K562 (cell line): Measurements from ENCODE around the gene CAMK2A. TPM values are rescaled to one million over a fixed set of nuclear protein-coding genes. Genes with fewer than 3 reads are reported as not detected.

Experiments used
- ATAC-seq: fragments of 200-7000 bp; cut with Tn5 transposase; 3 replicates; pipeline ENCODE4 v1.9.1; 2020; ENCODE audit warnings: moderate library complexity
- BruUV-seq: library from RNA; stranded (reverse); fragments of 400-500 nt; replicated peaks from 2 replicates; lab custom pipeline; 2021; lab: Mats Ljungman, UMichigan
- CTCF ChIA-PET: fragments of 300-600 bp; formaldehyde crosslinking; extraction: SDS; loops from one replicate; lab custom pipeline; 2021; ENCODE audit warnings: low intra/inter-chr PET ratio; lab: Yijun Ruan, JAX
- POLR2A ChIA-PET: fragments of 300-600, 350-650 bp; sonication (Branson Sonifier 250); formaldehyde crosslinking; extraction: SDS; loops from one replicate; lab custom pipeline; 2021; ENCODE audit warnings: antibody characterized with exemption, inconsistent platforms; lab: Yijun Ruan, JAX
- DNase-seq, 4 experiments: peaks; one replicate each; pipeline versions ENCODE4 v3.0.0 to v3.0.0-alpha.2; 2011 to 2018; ENCODE audit warnings: low spot score in 3 of 4, mixed read lengths in 3 of 4; ENCODE audit errors: extremely low read depth in 1 of 4
- FAIRE-seq: peaks from 2 replicates; lab custom pipeline; 2011; peaks lifted over from hg19 to GRCh38; lab: Jason Lieb, UNC
- H2AFZ ChIP-seq: 2 replicates; pipeline ENCODE4 v1.6.0; 2011; ENCODE audit warnings: low read depth, low read length, control low read depth, inconsistent platforms
- H3K27ac ChIP-seq: fragments of 200-600 bp; 3 replicates; pipeline ENCODE4 v1.8.0; 2011; ENCODE audit warnings: low read depth, mild to moderate bottlenecking, control low read depth, inconsistent platforms, low read length, moderate library complexity, mixed read lengths; ENCODE audit errors: extremely low read depth
- H3K27me3 ChIP-seq, 2 experiments: fragments of 300-600 bp in 1 of 2; 2 replicates in 1 of 2; 3 replicates in 1 of 2; pipeline versions ENCODE4 v1.6.0 to v1.8.0; 2011; ENCODE audit warnings: inconsistent platforms in 2 of 2, low read length in 2 of 2, mild to moderate bottlenecking in 1 of 2, mixed read lengths in 1 of 2, moderate library complexity in 1 of 2; ENCODE audit not compliant: control insufficient read depth in 2 of 2, insufficient read depth in 2 of 2
- H3K36me3 ChIP-seq: fragments of 300-600 bp; 3 replicates; pipeline ENCODE4 v1.8.0; 2011; ENCODE audit warnings: mild to moderate bottlenecking, low read length, inconsistent platforms; ENCODE audit not compliant: control insufficient read depth, insufficient read depth
- H3K4me1 ChIP-seq, 2 experiments: fragments of 200-600 bp in 1 of 2; replicated peaks in 1 of 2; 2 replicates in 1 of 2; 3 replicates in 1 of 2; pipeline versions ENCODE4 v1.5.1 to v1.8.0; 2011; ENCODE audit warnings: inconsistent platforms in 2 of 2, low read length in 2 of 2, mild to moderate bottlenecking in 1 of 2, mixed read lengths in 1 of 2, moderate library complexity in 1 of 2; ENCODE audit not compliant: control insufficient read depth in 2 of 2, insufficient read depth in 2 of 2
- H3K4me2 ChIP-seq: 2 replicates; pipeline ENCODE4 v1.6.1; 2011; ENCODE audit warnings: low read length, control low read depth, inconsistent platforms, mixed read lengths; ENCODE audit not compliant: insufficient read depth
- H3K4me3 ChIP-seq: fragments of 200-600 bp; sonication (generic), shearing (Covaris generic); 2 replicates; pipeline ENCODE4 v1.5.1; 2016; ENCODE audit warnings: control low read depth, inconsistent platforms
- H3K79me2 ChIP-seq: fragments of 200-600 bp; 3 replicates; pipeline ENCODE4 v1.8.0; 2011; ENCODE audit warnings: low read length, inconsistent platforms; ENCODE audit not compliant: control insufficient read depth, insufficient read depth
- H3K9ac ChIP-seq, 2 experiments: 2 replicates each; pipeline versions ENCODE4 v1.6.0 to v1.6.1; 2011; ENCODE audit warnings: low read depth in 2 of 2, low read length in 2 of 2, control low read depth in 1 of 2, inconsistent platforms in 1 of 2, mild to moderate bottlenecking in 1 of 2, mixed read lengths in 1 of 2; ENCODE audit not compliant: insufficient read depth in 1 of 2
- H3K9me1 ChIP-seq: one replicate; pipeline ENCODE4 v1.6.0; 2011; ENCODE audit warnings: inconsistent platforms, mild to moderate bottlenecking, low read length, moderate library complexity; ENCODE audit not compliant: control insufficient read depth, insufficient read depth
- H3K9me3 ChIP-seq: replicated peaks from 2 replicates; pipeline ENCODE4 v1.5.1; 2011; ENCODE audit warnings: low read depth, low read length, inconsistent platforms; ENCODE audit not compliant: control insufficient read depth, insufficient read depth
- H4K20me1 ChIP-seq: replicated peaks from 2 replicates; pipeline ENCODE4 v1.6.1; 2011; ENCODE audit warnings: low read length, inconsistent platforms, mixed read lengths; ENCODE audit not compliant: control insufficient read depth, insufficient read depth
- CHD4 ChIP-seq: fragments of 200-600 bp; sonication (generic); IDR thresholded peaks from 3 replicates; pipeline ENCODE4 v1.6.1; 2012; ENCODE audit warnings: low read depth, mild to moderate bottlenecking, mixed read lengths, low read length, inconsistent platforms; ENCODE audit not compliant: insufficient read depth, insufficient replicate concordance, poor library complexity, severe bottlenecking
- CSDE1 ChIP-seq, 2 experiments: fragments of 450-650 bp; IDR thresholded peaks; 2 replicates each; pipeline ENCODE4 v1.6.1; 2016; ENCODE audit warnings: mild to moderate bottlenecking in 1 of 2
- ERF ChIP-seq: fragments of 450-650 bp; formaldehyde crosslinking; IDR thresholded peaks from 2 replicates; pipeline ENCODE4 v1.4.0; 2020; ENCODE audit warnings: mild to moderate bottlenecking, mixed read lengths
- JUN ChIP-seq, 2 experiments: sonication (generic) in 1 of 2; formaldehyde crosslinking in 1 of 2; IDR thresholded peaks; 2 replicates each; pipeline versions ENCODE4 v1.6.1 to v1.8.0; 2012 to 2022; ENCODE audit warnings: borderline replicate concordance in 2 of 2, mild to moderate bottlenecking in 2 of 2, improper control_type of control experiment in 1 of 2, low read depth in 1 of 2, low read length in 1 of 2, missing genetic modification reagents in 1 of 2
- MYBL2 ChIP-seq, 2 experiments: fragments of 450-650 bp in 1 of 2; sonication (generic) in 1 of 2; formaldehyde crosslinking in 1 of 2; IDR thresholded peaks; 2 replicates each; pipeline versions ENCODE4 v1.6.1 to v1.8.1; 2017 to 2022; ENCODE audit warnings: borderline replicate concordance in 1 of 2, inconsistent platforms in 1 of 2, low read depth in 1 of 2, mild to moderate bottlenecking in 1 of 2, missing genetic modification reagents in 1 of 2, moderate library complexity in 1 of 2
- NR2C1 ChIP-seq, 2 experiments: fragments of 450-650 bp; IDR thresholded peaks; 2 replicates each; pipeline ENCODE4 v1.6.1; 2017; ENCODE audit warnings: mild to moderate bottlenecking in 2 of 2, antibody characterized with exemption in 1 of 2, inconsistent platforms in 1 of 2, missing compliant biosample characterization in 1 of 2, missing genetic modification characterization in 1 of 2
- PCBP2 ChIP-seq: fragments of 200-400 bp; formaldehyde crosslinking; IDR thresholded peaks from 2 replicates; pipeline ENCODE4 v1.6.1; 2018; ENCODE audit warnings: low read length, low read depth, mild to moderate bottlenecking, moderate library complexity; ENCODE audit not compliant: poor library complexity, severe bottlenecking
- RAD21 ChIP-seq, 2 experiments: fragments of 250-450 bp in 1 of 2; fragments of 450-650 bp in 1 of 2; sonication (Bioruptor Pico) in 1 of 2; formaldehyde crosslinking in 1 of 2; IDR thresholded peaks in 1 of 2; conservative IDR thresholded peaks in 1 of 2; 2 replicates each; pipeline versions ENCODE4 v1.4.0 to v1.8.0; 2020 to 2022; ENCODE audit warnings: mild to moderate bottlenecking in 2 of 2, moderate library complexity in 1 of 2
- RBM34 ChIP-seq: fragments of 200-400 bp; formaldehyde crosslinking; IDR thresholded peaks from 2 replicates; pipeline ENCODE4 v1.6.1; 2018; ENCODE audit warnings: low read length, borderline replicate concordance; ENCODE audit not compliant: insufficient read depth
- SOX6 ChIP-seq: fragments of 450-650 bp; IDR thresholded peaks from 2 replicates; pipeline ENCODE4 v1.6.1; 2014; ENCODE audit warnings: mild to moderate bottlenecking
- SRSF9 ChIP-seq: fragments of 200-400 bp; formaldehyde crosslinking; IDR thresholded peaks from 2 replicates; pipeline ENCODE4 v1.6.1; 2017; ENCODE audit warnings: low read depth, low read length, borderline replicate concordance
- WGBS: fragments of 100-300 bp; shearing (Covaris generic); methylation state at CpG from one replicate; pipeline ENCODE4 v1.1.6; 2016; ENCODE audit warnings: low coverage, mixed read lengths; ENCODE audit not compliant: insufficient coverage; ENCODE audit errors: missing lambda C conversion rate; 5-methylcytosine and 5-hydroxymethylcytosine counted together
- in situ Hi-C: fragments of 300-500 bp; cut with MboI; formaldehyde crosslinking; loops from 4 replicates; pipeline ENCODE4 v1.15.0; 2018; ENCODE audit warnings: inconsistent platforms, mixed read lengths
- intact Hi-C: fragments of 100-400 bp; cut with micrococcal nuclease; formaldehyde crosslinking; loops from 2 replicates; pipeline ENCODE4 v1.14.2; 2022
- polyA plus RNA-seq, 8 experiments: library from polyadenylated mRNA; depleted of rRNA in 4 of 8; stranded (reverse) in 5 of 8; unstranded in 3 of 8; fragments of >200 nt; fragmentation: Nextera tagmentation in 2 of 8; fragmentation: Illumina TruSeq in 1 of 8; extraction: Ambion mirVana in 2 of 8; extraction: Trizol in 1 of 8; gene quantifications; 2 replicates each; pipeline versions ENCODE4 v1.2.1 to v1.2.3, GENCODE V29; 2011 to 2014; ENCODE audit warnings: inconsistent platforms in 1 of 8, missing spikeins in 1 of 8
- total RNA-seq, 7 experiments: library from RNA; depleted of rRNA in 6 of 7; stranded (reverse); fragments of >200 nt in 6 of 7; fragmentation: Illumina TruSeq in 2 of 7; extraction: Trizol in 2 of 7; gene quantifications; 2 replicates each; pipeline versions ENCODE4 v1.2.1 to v1.2.3, GENCODE V29; 2011 to 2021; ENCODE audit warnings: low replicate concordance in 1 of 7
- TF ChIP-seq, protein P1 (sequence below): sonication (generic); formaldehyde crosslinking; IDR thresholded peaks from 2 replicates; pipeline ENCODE4 v1.8.0; 2022; ENCODE audit warnings: mild to moderate bottlenecking, missing genetic modification reagents
- TF ChIP-seq, protein P2 (sequence below), 2 experiments: fragments of 450-650 bp in 1 of 2; sonication (generic) in 1 of 2; formaldehyde crosslinking in 1 of 2; IDR thresholded peaks in 1 of 2; conservative IDR thresholded peaks in 1 of 2; 2 replicates each; pipeline versions ENCODE4 v1.6.1 to v1.8.1; 2016 to 2023; ENCODE audit warnings: mild to moderate bottlenecking in 2 of 2, moderate library complexity in 2 of 2, inconsistent platforms in 1 of 2, missing genetic modification reagents in 1 of 2
- TF ChIP-seq, protein P3 (sequence below): fragments of 450-650 bp; IDR thresholded peaks from 2 replicates; pipeline ENCODE4 v1.6.1; 2016; ENCODE audit warnings: antibody characterized with exemption
- TF ChIP-seq, protein P4 (sequence below): fragments of 250-450 bp; sonication (Bioruptor Pico); IDR thresholded peaks from 2 replicates; pipeline ENCODE4 v1.4.0; 2020; ENCODE audit warnings: mild to moderate bottlenecking, moderate library complexity

CAMK2A gene
- total and polyA plus RNA-seq, 9 of the 15 experiments (the other 6 are each of a cell fraction or from before 2014, with no cell fraction given): 0.01 to 0.18 (median 0.04) TPM; not detected in 6

DNA sequence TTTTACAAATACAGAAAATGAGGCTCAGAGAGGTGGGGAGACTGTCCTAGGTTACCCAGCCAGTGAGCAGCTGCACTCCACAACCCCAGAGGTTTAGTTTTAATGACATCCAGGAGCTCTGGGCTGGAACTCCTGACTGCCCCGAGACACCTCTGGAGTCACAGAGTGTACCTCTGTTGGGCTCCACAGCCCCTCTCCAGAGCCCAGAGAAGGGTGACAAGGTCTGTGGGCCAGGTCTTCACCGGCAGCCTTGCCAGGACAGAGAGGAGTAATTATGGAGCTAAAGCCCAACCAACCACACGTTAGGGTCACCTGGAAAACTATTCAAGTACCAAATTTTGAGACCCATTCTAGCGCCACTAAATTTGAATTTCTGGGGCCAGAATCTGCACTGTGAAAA lies 111.9 kb downstream of the CAMK2A start:
- TF ChIP-seq CSDE1 (IDR thresholded peaks at IDR 0.05) (no peak), PCBP2 (no peak), RBM34 (no peak), RAD21 (CRISPR knock-in tag; conservative IDR thresholded peaks at IDR 0.05 in 1 of 2, IDR thresholded peaks at IDR 0.05 in 1 of 2) (no peak), ERF (CRISPR knock-in tag) (no peak), SOX6 (no peak), MYBL2 (IDR thresholded peaks at IDR 0.05; ENCODE audit: low read depth) (no peak), MYBL2 (CRISPR knock-in tag; IDR thresholded peaks at IDR 0.05; ENCODE audit: borderline replicate concordance) (no peak), SRSF9 (no peak), NR2C1 (IDR thresholded peaks at IDR 0.05) (no peak), NR2C1 (tag; IDR thresholded peaks at IDR 0.05) (no peak), CHD4 (no peak), JUN (IDR thresholded peaks at IDR 0.05; ENCODE audit: borderline replicate concordance, low read depth, low read length) (no peak), JUN (CRISPR knock-in tag; IDR thresholded peaks at IDR 0.05; ENCODE audit: borderline replicate concordance) (no peak)
- TF ChIP-seq, protein P1, sequence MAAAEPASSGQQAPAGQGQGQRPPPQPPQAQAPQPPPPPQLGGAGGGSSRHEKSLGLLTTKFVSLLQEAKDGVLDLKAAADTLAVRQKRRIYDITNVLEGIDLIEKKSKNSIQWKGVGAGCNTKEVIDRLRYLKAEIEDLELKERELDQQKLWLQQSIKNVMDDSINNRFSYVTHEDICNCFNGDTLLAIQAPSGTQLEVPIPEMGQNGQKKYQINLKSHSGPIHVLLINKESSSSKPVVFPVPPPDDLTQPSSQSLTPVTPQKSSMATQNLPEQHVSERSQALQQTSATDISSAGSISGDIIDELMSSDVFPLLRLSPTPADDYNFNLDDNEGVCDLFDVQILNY (CRISPR knock-in tag): no peak
- TF ChIP-seq, protein P2, sequence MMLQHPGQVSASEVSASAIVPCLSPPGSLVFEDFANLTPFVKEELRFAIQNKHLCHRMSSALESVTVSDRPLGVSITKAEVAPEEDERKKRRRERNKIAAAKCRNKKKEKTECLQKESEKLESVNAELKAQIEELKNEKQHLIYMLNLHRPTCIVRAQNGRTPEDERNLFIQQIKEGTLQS (IDR thresholded peaks at IDR 0.05): no peak
- TF ChIP-seq, protein P2 (CRISPR knock-in tag; conservative IDR thresholded peaks at IDR 0.05): no peak
- TF ChIP-seq, protein P3, sequence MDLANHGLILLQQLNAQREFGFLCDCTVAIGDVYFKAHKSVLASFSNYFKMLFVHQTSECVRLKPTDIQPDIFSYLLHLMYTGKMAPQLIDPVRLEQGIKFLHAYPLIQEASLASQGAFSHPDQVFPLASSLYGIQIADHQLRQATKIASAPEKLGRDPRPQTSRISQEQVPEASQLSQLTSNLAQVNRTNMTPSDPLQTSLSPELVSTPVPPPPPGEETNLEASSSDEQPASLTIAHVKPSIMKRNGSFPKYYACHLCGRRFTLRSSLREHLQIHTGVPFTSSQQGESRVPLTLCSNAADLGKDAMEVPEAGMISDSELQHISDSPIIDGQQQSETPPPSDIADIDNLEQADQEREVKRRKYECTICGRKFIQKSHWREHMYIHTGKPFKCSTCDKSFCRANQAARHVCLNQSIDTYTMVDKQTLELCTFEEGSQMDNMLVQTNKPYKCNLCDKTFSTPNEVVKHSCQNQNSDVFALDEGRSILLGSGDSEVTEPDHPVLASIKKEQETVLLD: no peak
- TF ChIP-seq, protein P4, sequence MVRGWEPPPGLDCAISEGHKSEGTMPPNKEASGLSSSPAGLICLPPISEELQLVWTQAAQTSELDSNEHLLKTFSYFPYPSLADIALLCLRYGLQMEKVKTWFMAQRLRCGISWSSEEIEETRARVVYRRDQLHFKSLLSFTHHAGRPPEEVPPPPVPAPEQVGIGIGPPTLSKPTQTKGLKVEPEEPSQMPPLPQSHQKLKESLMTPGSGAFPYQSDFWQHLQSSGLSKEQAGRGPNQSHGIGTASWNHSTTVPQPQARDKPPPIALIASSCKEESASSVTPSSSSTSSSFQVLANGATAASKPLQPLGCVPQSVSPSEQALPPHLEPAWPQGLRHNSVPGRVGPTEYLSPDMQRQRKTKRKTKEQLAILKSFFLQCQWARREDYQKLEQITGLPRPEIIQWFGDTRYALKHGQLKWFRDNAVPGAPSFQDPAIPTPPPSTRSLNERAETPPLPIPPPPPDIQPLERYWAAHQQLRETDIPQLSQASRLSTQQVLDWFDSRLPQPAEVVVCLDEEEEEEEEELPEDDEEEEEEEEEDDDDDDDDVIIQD (CRISPR knock-in tag): no peak
- Histone ChIP-seq H3K4me1 (peaks cover 0 to 2% of the 10 kb centered on the region in 2 experiments; a peak in 2 of 5 replicates), H3K9me3 (no peaks in the 10 kb centered on the region), H3K27me3 (peaks cover 14 to 49% of the 10 kb centered on the region in 2 experiments), H3K79me2 (no peaks in the 10 kb centered on the region), H3K4me2 (no peak overlapping the region), H2AFZ (no peak overlapping the region), H3K9me1 (no peaks in the 10 kb centered on the region), H3K27ac (no peak overlapping the region), H3K36me3 (no peaks in the 10 kb centered on the region), H3K9ac (no peak overlapping the region), H4K20me1 (peaks cover 3% of the 10 kb centered on the region; the same call in 1 of the 2 replicates), H3K4me3 (no peak overlapping the region)
- ATAC-seq (no peak), DNase-seq (no peak), FAIRE-seq (no peak)
- BruUV-seq: no TSS peak
- in situ Hi-C loops (no loop called here), intact Hi-C loops (no loop called here)
- ChIA-PET CTCF (no interaction called here), POLR2A (no interaction called here)
- WGBS: 3% methylated on average over 4 of the region's 4 CpGs
